CD14-positive monocyte (primary cell): ENCODE data around the gene VSTM2B. TPM values are rescaled to one million over a fixed set of nuclear protein-coding genes. Genes with fewer than 3 reads are reported as not detected.

Source experiments
- DNase-seq, 3 donors: peaks; one replicate each; pipeline ENCODE4 v3.0.0-alpha.2; 2011 to 2022
- H2AFZ ChIP-seq: 2 replicates; pipeline ENCODE4 v1.6.0; 2012; ENCODE audit warnings: mild to moderate bottlenecking, low read depth, low read length, inconsistent platforms; ENCODE audit not compliant: insufficient read depth, poor library complexity, severe bottlenecking
- H3K27ac ChIP-seq, 2 donors: 1 replicate in 1 of 2; 2 replicates in 1 of 2; pipeline ENCODE4 v1.5.1; 2012 to 2013; ENCODE audit warnings: low read length in 2 of 2, control low read depth in 1 of 2, inconsistent platforms in 1 of 2, low read depth in 1 of 2, mild to moderate bottlenecking in 1 of 2
- H3K27me3 ChIP-seq, 2 donors: one replicate each; pipeline versions ENCODE4 v1.6.0 to v1.6.1; 2011 to 2013; ENCODE audit warnings: low read length in 2 of 2; ENCODE audit not compliant: control insufficient read depth in 2 of 2, insufficient read depth in 2 of 2
- H3K36me3 ChIP-seq, 2 donors: replicated peaks in 1 of 2; 1 replicate in 1 of 2; 2 replicates in 1 of 2; pipeline versions ENCODE4 v1.5.1 to v1.6.1; 2012 to 2013; ENCODE audit warnings: low read length in 2 of 2, control low read depth in 1 of 2, inconsistent platforms in 1 of 2, mild to moderate bottlenecking in 1 of 2; ENCODE audit not compliant: insufficient read depth in 2 of 2, control insufficient read depth in 1 of 2
- H3K4me1 ChIP-seq, 2 donors: 1 replicate in 1 of 2; 2 replicates in 1 of 2; pipeline versions ENCODE4 v1.5.1 to v1.6.1; 2012 to 2013; ENCODE audit warnings: low read length in 2 of 2, control low read depth in 1 of 2, inconsistent platforms in 1 of 2, mild to moderate bottlenecking in 1 of 2, moderate library complexity in 1 of 2; ENCODE audit not compliant: insufficient read depth in 2 of 2, control insufficient read depth in 1 of 2
- H3K4me2 ChIP-seq: replicated peaks from 2 replicates; pipeline ENCODE3; 2012; ENCODE audit warnings: low read length, moderate library complexity, mild to moderate bottlenecking; ENCODE audit not compliant: poor library complexity, severe bottlenecking; ENCODE audit errors: extremely low read depth
- H3K4me3 ChIP-seq, 3 experiments: fragments of 200-600 bp in 1 of 3; sonication (generic) in 1 of 3; replicated peaks in 1 of 3; 1 replicate in 2 of 3; 2 replicates in 1 of 3; pipeline ENCODE4 v1.5.1; 2011 to 2013; ENCODE audit warnings: low read length in 3 of 3, mild to moderate bottlenecking in 3 of 3, control low read depth in 2 of 3, low read depth in 2 of 3, inconsistent platforms in 1 of 3, moderate library complexity in 1 of 3
- H3K79me2 ChIP-seq: 2 replicates; pipeline ENCODE4 v1.6.0; 2012; ENCODE audit warnings: mild to moderate bottlenecking, control low read depth, inconsistent platforms, low read length, moderate library complexity; ENCODE audit not compliant: insufficient read depth
- H3K9ac ChIP-seq: 2 replicates; pipeline ENCODE4 v1.6.0; 2017; ENCODE audit warnings: low read length, mild to moderate bottlenecking; ENCODE audit not compliant: insufficient read depth, poor library complexity, severe bottlenecking
- H3K9me3 ChIP-seq, 2 donors: replicated peaks in 1 of 2; 1 replicate in 1 of 2; 2 replicates in 1 of 2; pipeline versions ENCODE4 v1.5.1 to v1.6.1; 2012 to 2013; ENCODE audit warnings: low read length in 2 of 2, control low read depth in 1 of 2; ENCODE audit not compliant: control insufficient read depth in 1 of 2, insufficient read depth in 1 of 2
- H4K20me1 ChIP-seq: 2 replicates; pipeline ENCODE4 v1.6.0; 2012; ENCODE audit warnings: mild to moderate bottlenecking, low read length, control low read depth, moderate library complexity; ENCODE audit not compliant: insufficient read depth
- H3K27ac Mint-ChIP-seq, 7 donors: one replicate each; pipeline ENCODE4 v1.8.0; 2020; ENCODE audit warnings: mild to moderate bottlenecking in 7 of 7, mixed read lengths in 7 of 7, moderate library complexity in 6 of 7, inconsistent platforms in 2 of 7
- H3K27me3 Mint-ChIP-seq, 3 donors: one replicate each; pipeline ENCODE4 v1.8.0; 2021 to 2022; ENCODE audit warnings: low read depth in 3 of 3, mild to moderate bottlenecking in 3 of 3, mixed read lengths in 3 of 3, moderate library complexity in 3 of 3, inconsistent platforms in 1 of 3
- H3K36me3 Mint-ChIP-seq, 2 donors: one replicate each; pipeline ENCODE4 v1.8.0; 2020; ENCODE audit warnings: mixed read lengths in 2 of 2, inconsistent platforms in 1 of 2, mild to moderate bottlenecking in 1 of 2
- H3K4me1 Mint-ChIP-seq: one replicate; pipeline ENCODE4 v1.8.0; 2020; ENCODE audit warnings: mild to moderate bottlenecking, mixed read lengths
- H3K4me3 Mint-ChIP-seq, 2 donors: one replicate each; pipeline ENCODE4 v1.8.0; 2020; ENCODE audit warnings: mild to moderate bottlenecking in 2 of 2, mixed read lengths in 2 of 2, moderate library complexity in 1 of 2
- H3K9me3 Mint-ChIP-seq, 7 donors: one replicate each; pipeline ENCODE4 v1.8.0; 2020 to 2022; ENCODE audit warnings: mixed read lengths in 7 of 7, mild to moderate bottlenecking in 6 of 7, moderate library complexity in 6 of 7, inconsistent platforms in 2 of 7
- WGBS: methylation state at CpG from one replicate; pipeline ENCODE4 v1.1.5; 2013; ENCODE audit warnings: missing lambda C conversion rate; ENCODE audit not compliant: insufficient coverage; 5-methylcytosine and 5-hydroxymethylcytosine counted together
- intact Hi-C, 2 donors: fragments of 100-400 bp; cut with micrococcal nuclease; formaldehyde crosslinking; loops; one replicate each; pipeline versions ENCODE4 v1.15.0 to v1.15.1; 2023
- polyA plus RNA-seq, 3 donors: library from polyadenylated mRNA; depleted of rRNA in 1 of 3; unstranded in 2 of 3; stranded (reverse) in 1 of 3; fragments of 300-500 nt in 2 of 3; fragments of >200 nt in 1 of 3; fragmentation: Illumina TruSeq in 2 of 3; gene quantifications; 1 replicate in 2 of 3; 2 replicates in 1 of 3; pipeline ENCODE4 v1.2.3, GENCODE V29; 2012 to 2021
- TF ChIP-seq, protein P1 (sequence below): fragments of 200-600 bp; IDR thresholded peaks from one replicate; pipeline ENCODE4 v1.8.0; 2022; ENCODE audit warnings: antibody characterized with exemption, mild to moderate bottlenecking

VSTM2B gene
- polyA plus RNA-seq, 3 donors = not detected

DNA sequence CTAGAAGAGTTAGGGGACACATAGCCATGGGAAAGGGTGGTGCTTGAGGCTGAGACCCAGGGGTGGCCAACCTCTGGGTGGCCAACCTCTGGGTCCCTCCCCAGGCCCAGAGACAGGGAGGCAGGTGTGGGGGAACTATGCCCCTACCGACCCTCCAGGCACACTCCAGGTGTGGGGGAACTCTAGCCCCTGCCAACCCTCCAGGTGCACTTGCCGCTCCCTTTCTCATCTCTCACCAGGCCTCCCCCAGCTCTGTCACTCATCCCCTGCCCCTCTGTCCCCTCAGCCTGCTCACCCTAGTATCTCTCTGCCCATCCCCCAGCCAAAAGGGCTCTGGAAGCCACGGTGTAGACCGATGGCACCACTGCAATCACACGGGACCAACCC is 10.6 kb upstream of the VSTM2B start:
- H3K9me3 ChIP-seq = no peaks in the 10 kb centered on the region
- Mint-ChIP-seq H3K36me3 (no peaks in the 10 kb centered on the region), H3K9me3 (no peaks in the 10 kb centered on the region), H3K27me3 (peaks cover 3 to 14% (median 8%) of the 10 kb centered on the region in 3 donors), H3K4me1 (no peaks in the 10 kb centered on the region), H3K27ac (no peak overlapping the region), H3K4me3 (no peak overlapping the region)
- H3K36me3 ChIP-seq = no peaks in the 10 kb centered on the region
- H3K27me3 ChIP-seq = no peaks in the 10 kb centered on the region
- H3K27ac ChIP-seq = no peak overlapping the region
- no peak overlapping the region for H3K9ac ChIP-seq
- intact Hi-C loops = no loop called here
- no peak overlapping the region for H3K4me3 ChIP-seq
- TF ChIP-seq, protein P1, sequence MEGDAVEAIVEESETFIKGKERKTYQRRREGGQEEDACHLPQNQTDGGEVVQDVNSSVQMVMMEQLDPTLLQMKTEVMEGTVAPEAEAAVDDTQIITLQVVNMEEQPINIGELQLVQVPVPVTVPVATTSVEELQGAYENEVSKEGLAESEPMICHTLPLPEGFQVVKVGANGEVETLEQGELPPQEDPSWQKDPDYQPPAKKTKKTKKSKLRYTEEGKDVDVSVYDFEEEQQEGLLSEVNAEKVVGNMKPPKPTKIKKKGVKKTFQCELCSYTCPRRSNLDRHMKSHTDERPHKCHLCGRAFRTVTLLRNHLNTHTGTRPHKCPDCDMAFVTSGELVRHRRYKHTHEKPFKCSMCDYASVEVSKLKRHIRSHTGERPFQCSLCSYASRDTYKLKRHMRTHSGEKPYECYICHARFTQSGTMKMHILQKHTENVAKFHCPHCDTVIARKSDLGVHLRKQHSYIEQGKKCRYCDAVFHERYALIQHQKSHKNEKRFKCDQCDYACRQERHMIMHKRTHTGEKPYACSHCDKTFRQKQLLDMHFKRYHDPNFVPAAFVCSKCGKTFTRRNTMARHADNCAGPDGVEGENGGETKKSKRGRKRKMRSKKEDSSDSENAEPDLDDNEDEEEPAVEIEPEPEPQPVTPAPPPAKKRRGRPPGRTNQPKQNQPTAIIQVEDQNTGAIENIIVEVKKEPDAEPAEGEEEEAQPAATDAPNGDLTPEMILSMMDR = no peak
- 70% methylated on average over 5 of the region's 5 CpGs for WGBS
- no peaks in the 10 kb centered on the region for H3K79me2 ChIP-seq
- DNase-seq = no peak
- no peaks in the 10 kb centered on the region for H3K4me1 ChIP-seq
- no peak overlapping the region for H2AFZ ChIP-seq
- H4K20me1 ChIP-seq = no peaks in the 10 kb centered on the region
- H3K4me2 ChIP-seq = no peak overlapping the region

DNA sequence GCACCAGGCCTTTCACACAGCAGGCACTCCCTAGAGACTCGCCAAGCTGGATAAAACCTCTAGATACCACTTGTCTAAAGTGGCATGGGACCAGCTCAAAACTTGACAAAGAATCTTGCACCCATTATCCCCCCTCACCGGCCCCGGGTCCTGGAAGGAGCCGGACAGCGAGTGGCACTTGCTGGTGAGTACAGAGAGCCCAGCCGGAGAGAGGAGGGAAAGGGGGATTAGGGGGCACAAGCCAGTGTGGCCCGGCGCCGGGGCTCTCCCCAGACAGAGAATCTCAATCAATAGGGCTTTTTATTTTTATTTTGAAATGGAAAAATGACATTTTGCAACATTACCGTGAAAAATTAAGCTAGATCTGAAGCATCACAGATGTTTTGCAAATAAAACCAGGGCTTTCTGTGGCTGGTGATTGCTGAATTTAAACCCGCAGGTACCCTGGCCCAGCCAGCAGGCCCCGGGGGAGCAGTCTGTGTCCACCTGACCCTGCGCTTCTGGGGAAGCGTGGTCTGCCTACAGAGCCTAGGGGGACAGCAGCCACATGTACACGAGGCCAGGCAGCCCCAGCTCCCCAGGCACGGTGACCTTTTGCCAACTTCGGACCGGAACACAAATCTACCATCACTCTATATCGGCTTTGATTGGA is 10.0 kb upstream of the VSTM2B start:
- 79% methylated on average over 13 of the region's 19 CpGs for WGBS
- Mint-ChIP-seq H3K4me3 (no peak overlapping the region), H3K4me1 (no peaks in the 10 kb centered on the region), H3K27me3 (peaks cover 3 to 13% (median 10%) of the 10 kb centered on the region in 3 donors), H3K27ac (no peak overlapping the region), H3K36me3 (no peaks in the 10 kb centered on the region), H3K9me3 (no peaks in the 10 kb centered on the region)
- TF ChIP-seq, protein P1 = no peak
- Histone ChIP-seq H3K27me3 (no peaks in the 10 kb centered on the region), H3K36me3 (no peaks in the 10 kb centered on the region), H3K9ac (no peak overlapping the region), H3K27ac (no peak overlapping the region), H3K4me3 (no peak overlapping the region), H4K20me1 (no peaks in the 10 kb centered on the region), H2AFZ (no peak overlapping the region), H3K79me2 (no peaks in the 10 kb centered on the region), H3K4me1 (no peaks in the 10 kb centered on the region), H3K4me2 (no peak overlapping the region), H3K9me3 (no peaks in the 10 kb centered on the region)
- DNase-seq = no peak
- intact Hi-C loops = no loop called here
